IMR-90 (cell line): Measurements from ENCODE around the gene CALY. TPM values are rescaled to one million over a fixed set of nuclear protein-coding genes. Genes with fewer than 3 reads are reported as not detected.
A peak's percentile ranks its signal among the peaks of the same experiment; 100 is the strongest.

ENCODE experiments used
- ATAC-seq: fragments of 200-7000 bp; cut with Tn5 transposase; 2 replicates; pipeline ENCODE4 v1.9.1; 2020; ENCODE audit warnings: low read depth, mild to moderate bottlenecking, moderate library complexity
- BruUV-seq: library from RNA; stranded (reverse); fragments of 400-500 nt; replicated peaks from 2 replicates; lab custom pipeline; 2021; lab: Mats Ljungman, UMichigan
- CTCF ChIA-PET: fragments of 300-600 bp; formaldehyde crosslinking; extraction: SDS; loops from one replicate; lab custom pipeline; 2021; ENCODE audit warnings: antibody characterized with exemption; lab: Yijun Ruan, JAX
- POLR2A ChIA-PET: fragments of 300-600 bp; sonication (Branson Sonifier 250); formaldehyde crosslinking; loops from one replicate; lab custom pipeline; 2022; ENCODE audit warnings: antibody characterized with exemption; ENCODE audit not compliant: unreplicated experiment; lab: Charles Lee
- DNase-seq: peaks from one replicate; pipeline ENCODE4 v3.0.0; 2013
- H2AFZ ChIP-seq: replicated peaks from 2 replicates; pipeline ENCODE3; 2013; ENCODE audit warnings: low read length, mild to moderate bottlenecking; ENCODE audit not compliant: poor library complexity
- H2AK5ac ChIP-seq: 2 replicates; pipeline ENCODE4 v1.6.1; 2013; ENCODE audit warnings: low read depth, low read length, inconsistent platforms
- H2AK9ac ChIP-seq: replicated peaks from 2 replicates; pipeline ENCODE3; 2013; ENCODE audit warnings: mild to moderate bottlenecking, low read depth, low read length, moderate library complexity; ENCODE audit not compliant: poor library complexity
- H2BK120ac ChIP-seq: 2 replicates; pipeline ENCODE4 v1.6.1; 2013; ENCODE audit warnings: low read depth, low read length, inconsistent platforms
- H2BK15ac ChIP-seq: 3 replicates; pipeline ENCODE4 v1.6.1; 2013; ENCODE audit warnings: low read depth, low read length, inconsistent platforms
- H2BK20ac ChIP-seq: 2 replicates; pipeline ENCODE4 v1.6.1; 2013; ENCODE audit warnings: low read depth, mild to moderate bottlenecking, inconsistent platforms, low read length, moderate library complexity
- H2BK5ac ChIP-seq: 2 replicates; pipeline ENCODE4 v1.6.1; 2013; ENCODE audit warnings: mild to moderate bottlenecking, low read depth, low read length, inconsistent platforms; ENCODE audit not compliant: poor library complexity, severe bottlenecking
- H3K14ac ChIP-seq: replicated peaks from 2 replicates; pipeline ENCODE4 v1.6.1; 2013; ENCODE audit warnings: low read depth, low read length, inconsistent platforms
- H3K18ac ChIP-seq: 2 replicates; pipeline ENCODE4 v1.6.1; 2013; ENCODE audit warnings: low read depth, low read length, control low read depth
- H3K23ac ChIP-seq: 2 replicates; pipeline ENCODE4 v1.6.1; 2013; ENCODE audit warnings: low read depth, low read length, inconsistent platforms
- H3K27ac ChIP-seq: 2 replicates; pipeline ENCODE4 v1.5.1; 2013; ENCODE audit warnings: mild to moderate bottlenecking, control low read depth, low read length; ENCODE audit not compliant: insufficient read depth
- H3K27me3 ChIP-seq: 2 replicates; pipeline ENCODE4 v1.6.1; 2013; ENCODE audit warnings: low read length; ENCODE audit not compliant: control insufficient read depth, insufficient read depth
- H3K36me3 ChIP-seq: 2 replicates; pipeline ENCODE4 v1.6.1; 2013; ENCODE audit warnings: low read length, mixed read lengths; ENCODE audit not compliant: control insufficient read depth, insufficient read depth
- H3K4ac ChIP-seq: 2 replicates; pipeline ENCODE4 v1.6.1; 2013; ENCODE audit warnings: low read depth, low read length, inconsistent platforms
- H3K4me1 ChIP-seq: 2 replicates; pipeline ENCODE4 v1.6.1; 2013; ENCODE audit warnings: low read length, mixed read lengths; ENCODE audit not compliant: control insufficient read depth, insufficient read depth
- H3K4me2 ChIP-seq: 2 replicates; pipeline ENCODE4 v1.6.1; 2013; ENCODE audit warnings: low read depth, mild to moderate bottlenecking, control low read depth, low read length, moderate library complexity
- H3K4me3 ChIP-seq: 2 replicates; pipeline ENCODE4 v1.5.1; 2013; ENCODE audit warnings: low read depth, mild to moderate bottlenecking, control low read depth, low read length, moderate library complexity; ENCODE audit not compliant: insufficient read depth
- H3K56ac ChIP-seq: 2 replicates; pipeline ENCODE4 v1.6.1; 2013; ENCODE audit warnings: low read length, inconsistent platforms; ENCODE audit not compliant: insufficient read depth; ENCODE audit errors: extremely low read depth
- H3K79me1 ChIP-seq, 2 experiments: 2 replicates each; pipeline ENCODE4 v1.6.1; 2013; ENCODE audit warnings: low read length in 2 of 2, inconsistent platforms in 1 of 2, low read depth in 1 of 2
- H3K9ac ChIP-seq: 2 replicates; pipeline ENCODE4 v1.6.1; 2013; ENCODE audit warnings: low read depth, low read length, control low read depth
- H3K9me1 ChIP-seq: 2 replicates; pipeline ENCODE4 v1.6.1; 2013; ENCODE audit warnings: low read length, inconsistent platforms; ENCODE audit not compliant: insufficient read depth
- H3K9me3 ChIP-seq: 2 replicates; pipeline ENCODE4 v1.6.1; 2013; ENCODE audit warnings: low read length; ENCODE audit not compliant: control insufficient read depth, insufficient read depth
- H4K20me1 ChIP-seq: 2 replicates; pipeline ENCODE4 v1.6.1; 2013; ENCODE audit warnings: low read length, inconsistent platforms; ENCODE audit not compliant: insufficient read depth
- H4K5ac ChIP-seq: 2 replicates; pipeline ENCODE4 v1.6.1; 2013; ENCODE audit warnings: mild to moderate bottlenecking, low read depth, low read length, control low read depth
- H4K8ac ChIP-seq, 2 experiments: 2 replicates each; pipeline ENCODE4 v1.6.1; 2013; ENCODE audit warnings: low read depth in 2 of 2, low read length in 2 of 2, control low read depth in 1 of 2, inconsistent platforms in 1 of 2
- H4K91ac ChIP-seq: 2 replicates; pipeline ENCODE4 v1.6.1; 2013; ENCODE audit warnings: low read depth, low read length, inconsistent platforms; ENCODE audit not compliant: insufficient read depth
- BHLHE40 ChIP-seq: fragments of 150-350 bp; IDR thresholded peaks from 2 replicates; pipeline ENCODE4 v1.6.1; 2016; ENCODE audit warnings: mild to moderate bottlenecking, low read depth, low read length
- CHD1 ChIP-seq: IDR thresholded peaks from 2 replicates; pipeline ENCODE4 v1.6.1; 2012; ENCODE audit warnings: low read depth, low read length, improper control_type of control experiment
- FOS ChIP-seq: fragments of 150-350 bp; IDR thresholded peaks from 2 replicates; pipeline ENCODE4 v1.6.1; 2016; ENCODE audit warnings: low read depth, low read length
- MAFK ChIP-seq: IDR thresholded peaks from 2 replicates; pipeline ENCODE4 v1.6.1; 2012; ENCODE audit warnings: low read depth, low read length, improper control_type of control experiment
- MXI1 ChIP-seq: IDR thresholded peaks from 2 replicates; pipeline ENCODE4 v1.6.1; 2012; ENCODE audit warnings: low read depth, mild to moderate bottlenecking, low read length, moderate library complexity, borderline replicate concordance
- NFE2L2 ChIP-seq: fragments of 150-350 bp; IDR thresholded peaks from 2 replicates; pipeline ENCODE4 v1.6.1; 2016; ENCODE audit warnings: low read depth, mild to moderate bottlenecking, low read length
- WGBS, 2 experiments: methylation state at CpG; one replicate each; pipeline versions ENCODE4 v1.1.5 to v1.1.7; 2013; ENCODE audit warnings: missing lambda C conversion rate in 2 of 2; ENCODE audit not compliant: insufficient read length in 1 of 2; ENCODE audit errors: extremely low coverage in 2 of 2; 5-methylcytosine and 5-hydroxymethylcytosine counted together
- dilution Hi-C: fragments of 300-500 bp; cut with HindIII; formaldehyde crosslinking; loops from one replicate; pipeline ENCODE4 v1.14.3; 2018; ENCODE audit warnings: low sequenced_read_pairs; ENCODE audit not compliant: unreplicated experiment
- in situ Hi-C: fragments of 300-500 bp; cut with MboI; formaldehyde crosslinking; loops from 3 replicates; pipeline ENCODE4 v1.14.3; 2019; ENCODE audit warnings: low sequenced_read_pairs, inconsistent platforms, mixed read lengths
- intact Hi-C: fragments of 100-400 bp; cut with micrococcal nuclease; formaldehyde crosslinking; loops from 2 replicates; pipeline ENCODE4 v1.10.0; 2022
- polyA plus RNA-seq, 3 experiments: library from polyadenylated mRNA; depleted of rRNA; stranded (reverse); fragments of >200 nt; gene quantifications; 2 replicates each; pipeline ENCODE4 v1.2.3, GENCODE V29; 2012; ENCODE audit warnings: low replicate concordance in 1 of 3
- total RNA-seq: library from RNA; depleted of rRNA; stranded (reverse); fragments of >200 nt; gene quantifications from 2 replicates; pipeline ENCODE4 v1.2.3, GENCODE V29; 2012
- TF ChIP-seq, protein P1 (sequence below): fragments of 150-350 bp; IDR thresholded peaks from 2 replicates; pipeline ENCODE4 v1.6.1; 2017; ENCODE audit warnings: mild to moderate bottlenecking, antibody characterized with exemption, low read length, low read depth
- TF ChIP-seq, protein P2 (sequence below): fragments of 150-350 bp; IDR thresholded peaks from 2 replicates; pipeline ENCODE4 v1.6.1; 2016; ENCODE audit warnings: low read depth, mild to moderate bottlenecking, low read length, moderate library complexity, borderline replicate concordance
- TF ChIP-seq, protein P3 (sequence below): conservative IDR thresholded peaks from 2 replicates; pipeline ENCODE4 v1.5.1; 2012; ENCODE audit warnings: mild to moderate bottlenecking, low read depth, low read length, improper control_type of control experiment

CALY gene
- total and polyA plus RNA-seq, 2 of the 4 experiments (the other 2 are of a cell fraction): 0.34 TPM; not detected in 1

DNA sequence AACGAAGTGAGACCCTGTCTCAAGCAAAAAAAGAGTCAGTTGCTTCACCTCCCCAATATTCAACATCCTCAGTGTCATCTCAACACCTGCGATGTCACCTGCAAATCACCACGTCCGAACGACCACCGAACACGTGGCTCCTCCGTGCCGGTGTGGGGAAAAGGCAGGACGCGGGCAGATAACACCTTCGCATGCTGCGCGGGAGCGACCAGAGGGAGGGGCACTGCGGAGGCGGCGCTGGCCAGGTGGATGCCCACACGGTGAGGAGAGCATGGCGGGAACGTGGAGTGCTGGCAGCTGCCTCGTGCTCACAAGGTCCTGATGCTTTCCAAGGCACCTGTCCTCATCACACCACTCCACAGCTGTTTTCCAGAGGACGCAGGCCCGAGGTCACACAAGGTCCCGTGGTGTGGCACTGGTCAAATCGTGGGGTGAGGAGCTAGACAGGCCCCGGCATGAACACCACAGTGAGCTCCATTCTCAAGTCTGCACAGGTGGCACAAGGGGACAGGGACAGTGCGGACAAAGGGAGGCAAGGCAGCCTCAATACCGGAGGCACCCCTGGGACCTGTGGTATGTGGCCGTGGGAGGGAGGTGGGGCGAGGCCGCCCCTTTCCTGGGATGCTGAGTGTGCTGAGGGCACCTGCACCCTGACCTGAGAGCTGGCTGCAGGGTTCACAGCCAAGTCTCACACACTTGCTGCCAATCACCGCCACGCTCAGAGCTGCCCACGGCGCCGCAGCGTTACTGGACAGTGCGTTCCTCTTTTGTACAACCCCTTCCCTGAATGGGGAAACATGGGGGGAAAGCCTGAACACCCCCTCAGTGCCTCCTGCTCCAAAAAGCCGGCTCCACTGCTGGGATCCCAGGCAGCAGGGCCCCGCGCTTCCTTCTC lies 41.0 kb downstream of the CALY start (continued):
- TF ChIP-seq, protein P1, sequence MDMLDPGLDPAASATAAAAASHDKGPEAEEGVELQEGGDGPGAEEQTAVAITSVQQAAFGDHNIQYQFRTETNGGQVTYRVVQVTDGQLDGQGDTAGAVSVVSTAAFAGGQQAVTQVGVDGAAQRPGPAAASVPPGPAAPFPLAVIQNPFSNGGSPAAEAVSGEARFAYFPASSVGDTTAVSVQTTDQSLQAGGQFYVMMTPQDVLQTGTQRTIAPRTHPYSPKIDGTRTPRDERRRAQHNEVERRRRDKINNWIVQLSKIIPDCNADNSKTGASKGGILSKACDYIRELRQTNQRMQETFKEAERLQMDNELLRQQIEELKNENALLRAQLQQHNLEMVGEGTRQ: no peak

DNA sequence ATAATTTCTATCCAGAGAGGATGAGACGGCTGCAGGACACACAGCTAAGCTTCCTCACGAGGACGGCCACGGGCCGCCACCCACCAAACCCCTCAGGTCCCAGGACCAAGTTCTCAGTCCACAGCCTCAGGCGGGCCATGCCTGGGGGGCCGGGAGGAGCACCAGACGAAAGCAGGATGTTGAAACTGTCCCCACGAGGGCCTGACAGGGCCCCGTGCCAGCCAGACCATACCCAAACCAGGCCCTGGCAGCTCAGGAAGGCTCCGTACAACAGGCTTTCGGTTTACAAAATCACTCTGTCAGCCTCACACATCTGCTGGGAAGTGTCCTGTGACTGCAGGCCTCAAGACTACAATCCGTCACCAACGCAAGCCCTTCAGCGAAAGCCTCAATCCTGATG lies 42.5 kb downstream of the CALY start:
- Histone ChIP-seq H3K9me3 (no peaks in the 10 kb centered on the region), H3K4me1 (peaks cover 9% of the 10 kb centered on the region), H3K4me3 (no peak overlapping the region), H3K23ac (no peak overlapping the region), H3K9ac (no peak overlapping the region), H2AK9ac (peak overlapping the region; percentile 25), H2BK120ac (no peak overlapping the region), H4K8ac (0 out of 4 replicates have a peak overlapping the region, but pooled peaks of 1 of the 2 experiments have one; percentile 74), H3K4me2 (no peak overlapping the region), H4K20me1 (no peaks in the 10 kb centered on the region), H2BK15ac (no peak overlapping the region), H3K4ac (peak overlapping the region; percentile 21; the same call in 1 of the 2 replicates), H3K27ac (no peak overlapping the region; the same call in 1 of the 2 replicates), H3K79me1 (peaks cover 0 to 17% of the 10 kb centered on the region in 2 experiments; a peak in 3 of 4 replicates), H3K27me3 (no peaks in the 10 kb centered on the region), H3K36me3 (peaks cover 68% of the 10 kb centered on the region), H2AFZ (no peak overlapping the region), H3K18ac (no peak overlapping the region), H3K56ac (no peak overlapping the region), H4K5ac (no peak overlapping the region), H3K9me1 (peaks cover 12% of the 10 kb centered on the region), H2AK5ac (peak overlapping the region; percentile 7; the same call in 1 of the 2 replicates), H2BK20ac (no peak overlapping the region), H4K91ac (no peak overlapping the region), H2BK5ac (no peak overlapping the region), H3K14ac (no peak overlapping the region)
- DNase-seq (no peak), ATAC-seq (no peak)
- 97% methylated on average over 6 of the region's 15 CpGs; no CpG with 5 or more reads in 1 of the 2 experiments for WGBS, 2 experiments
- in situ Hi-C loops (no loop called here), intact Hi-C loops (no loop called here), dilution Hi-C loops (no loop called here)
- BruUV-seq: no TSS peak
- TF ChIP-seq CHD1 (no peak), MAFK (no peak), BHLHE40 (no peak), MXI1 (no peak), NFE2L2 (no peak), FOS (no peak)
- TF ChIP-seq, protein P2, sequence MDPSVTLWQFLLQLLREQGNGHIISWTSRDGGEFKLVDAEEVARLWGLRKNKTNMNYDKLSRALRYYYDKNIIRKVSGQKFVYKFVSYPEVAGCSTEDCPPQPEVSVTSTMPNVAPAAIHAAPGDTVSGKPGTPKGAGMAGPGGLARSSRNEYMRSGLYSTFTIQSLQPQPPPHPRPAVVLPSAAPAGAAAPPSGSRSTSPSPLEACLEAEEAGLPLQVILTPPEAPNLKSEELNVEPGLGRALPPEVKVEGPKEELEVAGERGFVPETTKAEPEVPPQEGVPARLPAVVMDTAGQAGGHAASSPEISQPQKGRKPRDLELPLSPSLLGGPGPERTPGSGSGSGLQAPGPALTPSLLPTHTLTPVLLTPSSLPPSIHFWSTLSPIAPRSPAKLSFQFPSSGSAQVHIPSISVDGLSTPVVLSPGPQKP: no peak
- TF ChIP-seq, protein P3, sequence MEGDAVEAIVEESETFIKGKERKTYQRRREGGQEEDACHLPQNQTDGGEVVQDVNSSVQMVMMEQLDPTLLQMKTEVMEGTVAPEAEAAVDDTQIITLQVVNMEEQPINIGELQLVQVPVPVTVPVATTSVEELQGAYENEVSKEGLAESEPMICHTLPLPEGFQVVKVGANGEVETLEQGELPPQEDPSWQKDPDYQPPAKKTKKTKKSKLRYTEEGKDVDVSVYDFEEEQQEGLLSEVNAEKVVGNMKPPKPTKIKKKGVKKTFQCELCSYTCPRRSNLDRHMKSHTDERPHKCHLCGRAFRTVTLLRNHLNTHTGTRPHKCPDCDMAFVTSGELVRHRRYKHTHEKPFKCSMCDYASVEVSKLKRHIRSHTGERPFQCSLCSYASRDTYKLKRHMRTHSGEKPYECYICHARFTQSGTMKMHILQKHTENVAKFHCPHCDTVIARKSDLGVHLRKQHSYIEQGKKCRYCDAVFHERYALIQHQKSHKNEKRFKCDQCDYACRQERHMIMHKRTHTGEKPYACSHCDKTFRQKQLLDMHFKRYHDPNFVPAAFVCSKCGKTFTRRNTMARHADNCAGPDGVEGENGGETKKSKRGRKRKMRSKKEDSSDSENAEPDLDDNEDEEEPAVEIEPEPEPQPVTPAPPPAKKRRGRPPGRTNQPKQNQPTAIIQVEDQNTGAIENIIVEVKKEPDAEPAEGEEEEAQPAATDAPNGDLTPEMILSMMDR: no peak
- CTCF ChIA-PET: no interaction called here
- POLR2A ChIA-PET: no interaction called here
